Ovary (tissue), 3 donors: Measurements from ENCODE around the gene VASN.

ENCODE experiments used
- CTCF ChIP-seq, 3 donors: fragments of 450-650 bp in 2 of 3; fragments of 200-600 bp in 1 of 3; IDR thresholded peaks; one replicate each; pipeline versions ENCODE4 v1.5.1 to v1.8.0; 2016 to 2022; ENCODE audit warnings: antibody characterized with exemption in 3 of 3, mild to moderate bottlenecking in 1 of 3
- EP300 ChIP-seq: sonication (generic); formaldehyde crosslinking; IDR thresholded peaks from one replicate; pipeline ENCODE4 v1.6.1; 2017; ENCODE audit warnings: antibody characterized with exemption
- POLR2A ChIP-seq: fragments of 450-650 bp; IDR thresholded peaks from one replicate; pipeline ENCODE4 v1.6.1; 2017; ENCODE audit warnings: antibody characterized with exemption, mild to moderate bottlenecking, moderate library complexity
- donor health status: DM: no; HTN: no; CAD: no.

- no peak for TF ChIP-seq CTCF (IDR thresholded peaks at IDR 0.05)
- TF ChIP-seq EP300: no peak
- TF ChIP-seq POLR2A: no peak
These were observed 38.9 kb downstream of the VASN start for GRCh38 chr16:4410335-4411075.
